T-cell (primary cell): ENCODE results near the gene FBXO36. TPM values are rescaled to one million over a fixed set of nuclear protein-coding genes. Genes with fewer than 3 reads are reported as not detected.
"Not testable (repeated sequence)": the region's sequence is repeated elsewhere in the genome, so short reads cannot be mapped to it uniquely, and the experiment has no call there.

Experiments
- ATAC-seq, 4 experiments: fragments of 200-7000 bp in 3 of 4; fragments of 150-1000 bp in 1 of 4; cut with Tn5 transposase; replicated peaks in 1 of 4; 1 replicate in 3 of 4; 2 replicates in 1 of 4; pipeline ENCODE4 v1.10.0; 2021; ENCODE audit warnings: moderate library complexity in 3 of 4, mild to moderate bottlenecking in 2 of 4, moderate number of reproducible peaks in 1 of 4
- CTCF ChIA-PET, 2 donors: fragments of 300-600 bp; sonication (Branson Sonifier 250); formaldehyde crosslinking; loops; one replicate each; lab custom pipeline; 2022; ENCODE audit warnings: antibody characterized with exemption in 2 of 2; lab: Charles Lee
- POLR2A ChIA-PET, 2 donors: fragments of 300-600 bp; sonication (Branson Sonifier 250); formaldehyde crosslinking; loops; one replicate each; lab custom pipeline; 2022; ENCODE audit warnings: antibody characterized with exemption in 2 of 2; lab: Charles Lee
- DNase-seq, 35 experiments: peaks; one replicate each; pipeline versions ENCODE4 v3.0.0 to v3.0.0-alpha.2; 2013 to 2023
- H3K27ac ChIP-seq: one replicate; pipeline ENCODE4 v1.5.1; 2013; ENCODE audit warnings: low read length
- H3K27me3 ChIP-seq, 2 experiments: replicated peaks in 1 of 2; 1 replicate in 1 of 2; 2 replicates in 1 of 2; pipeline versions ENCODE4 v1.6.1 to v1.7.0; 2013; ENCODE audit warnings: low read length in 1 of 2, mixed read lengths in 1 of 2; ENCODE audit not compliant: control insufficient read depth in 2 of 2, insufficient read depth in 2 of 2; ENCODE audit errors: extremely low read depth in 1 of 2
- H3K36me3 ChIP-seq, 2 donors: 1 replicate in 1 of 2; 2 replicates in 1 of 2; pipeline versions ENCODE4 v1.6.1 to v1.7.0; 2013; ENCODE audit warnings: low read length in 1 of 2; ENCODE audit not compliant: control insufficient read depth in 2 of 2, insufficient read depth in 1 of 2; ENCODE audit errors: extremely low read depth in 1 of 2
- H3K4me1 ChIP-seq, 2 experiments: 1 replicate in 1 of 2; 2 replicates in 1 of 2; pipeline versions ENCODE4 v1.6.1 to v1.7.0; 2013; ENCODE audit warnings: low read length in 2 of 2, mixed read lengths in 1 of 2; ENCODE audit not compliant: insufficient read depth in 2 of 2, control insufficient read depth in 1 of 2; ENCODE audit errors: extremely low read depth in 1 of 2
- H3K4me3 ChIP-seq, 2 donors: 1 replicate in 1 of 2; 2 replicates in 1 of 2; pipeline versions ENCODE4 v1.5.1 to v1.7.0; 2013; ENCODE audit warnings: mild to moderate bottlenecking in 2 of 2, low read length in 1 of 2, moderate library complexity in 1 of 2; ENCODE audit not compliant: control insufficient read depth in 1 of 2; ENCODE audit errors: extremely low read depth in 1 of 2
- H3K9me3 ChIP-seq: 2 replicates; pipeline ENCODE4 v1.7.0; 2013
- H3K27ac Mint-ChIP-seq, 2 donors: one replicate each; pipeline ENCODE4 v1.8.0; 2020 to 2021; ENCODE audit warnings: mild to moderate bottlenecking in 2 of 2, mixed read lengths in 2 of 2
- H3K27me3 Mint-ChIP-seq, 2 donors: one replicate each; pipeline ENCODE4 v1.8.0; 2021 to 2022; ENCODE audit warnings: mixed read lengths in 2 of 2
- H3K36me3 Mint-ChIP-seq: one replicate; pipeline ENCODE4 v1.8.0; 2021; ENCODE audit warnings: mixed read lengths
- H3K4me1 Mint-ChIP-seq, 3 donors: one replicate each; pipeline ENCODE4 v1.8.0; 2020 to 2022; ENCODE audit warnings: mixed read lengths in 3 of 3, mild to moderate bottlenecking in 1 of 3
- H3K4me3 Mint-ChIP-seq, 3 donors: one replicate each; pipeline ENCODE4 v1.8.0; 2020 to 2022; ENCODE audit warnings: mild to moderate bottlenecking in 3 of 3, mixed read lengths in 3 of 3, moderate library complexity in 3 of 3
- H3K9me3 Mint-ChIP-seq, 3 donors: one replicate each; pipeline ENCODE4 v1.8.0; 2020 to 2022; ENCODE audit warnings: mixed read lengths in 3 of 3
- WGBS: methylation state at CpG from one replicate; pipeline ENCODE4 v1.1.5; 2013; ENCODE audit warnings: missing lambda C conversion rate; ENCODE audit not compliant: insufficient coverage; 5-methylcytosine and 5-hydroxymethylcytosine counted together
- total RNA-seq, 35 experiments: library from RNA in 6 of 35; stranded (reverse) in 6 of 35; fragments of 120-200 nt in 1 of 35; gene quantifications; one replicate each; pipeline versions ENCODE4 v1.2.1 to v1.2.4 and lab custom pipeline; 2013 to 2026

The FBXO36 gene
- total RNA-seq, 5 donors from 2014 or later (not counting 1 experiment from before 2014, with no cell fraction given): 0.62 to 1.6 (median 1.1) TPM

GRCh38 chr2:229896857-229897256 lies 25.4 kb upstream of the FBXO36 start:
- Mint-ChIP-seq H3K9me3 (no peaks in the 10 kb centered on the region), H3K4me1 (peaks cover 71 to 83% (median 75%) of the 10 kb centered on the region in 3 donors), H3K36me3 (peaks cover 18% of the 10 kb centered on the region), H3K27ac (peak overlapping the region; percentile 43 to 68), H3K4me3 (peak overlapping the region in 1 of 3 donors; percentile 7), H3K27me3 (no peaks in the 10 kb centered on the region)
- Histone ChIP-seq H3K4me1 (peaks cover 13 to 14% of the 10 kb centered on the region in 2 experiments), H3K36me3 (peaks cover 0 to 3% of the 10 kb centered on the region in 2 donors), H3K9me3 (no peaks in the 10 kb centered on the region), H3K4me3 (no peak overlapping the region), H3K27ac (no peak overlapping the region), H3K27me3 (no peaks in the 10 kb centered on the region)
- POLR2A ChIA-PET: interaction anchor here in 1 of 2 donors (0.6 kb wide), 1 partner anchor 12 kb away, joined by 3 read pairs; no protein-coding TSS in a partner anchor
- DNase-seq: peak in 1 of 35 experiments; percentile 22
- CTCF ChIA-PET: interaction anchor here in 1 of 2 donors (0.6 kb wide), 1 partner anchor 19 kb away, joined by 3 read pairs; no protein-coding TSS in a partner anchor
- WGBS: no CpG with 5 or more reads among the region's 1 CpG
- ATAC-seq: peak; percentile 63 to 84 (median 72)

GRCh38 chr2:229899604-229900003 lies 22.7 kb upstream of the FBXO36 start:
- H3K27ac ChIP-seq: no peak overlapping the region
- no peaks in the 10 kb centered on the region for H3K9me3 Mint-ChIP-seq
- ChIA-PET POLR2A (no interaction called here), CTCF (interaction anchor here in 1 of 2 donors (0.8 to 1.4 kb wide), 2 partner anchors 11 to 20 kb away, joined by 4 to 7 read pairs; no protein-coding TSS in a partner anchor)
- no CpG with 5 or more reads among the region's 3 CpGs for WGBS
- no peaks in the 10 kb centered on the region for H3K27me3 ChIP-seq
- H3K4me3 Mint-ChIP-seq: no peak overlapping the region
- peaks cover 74 to 78% (median 76%) of the 10 kb centered on the region in 3 donors for H3K4me1 Mint-ChIP-seq
- H3K9me3 ChIP-seq: no peaks in the 10 kb centered on the region
- peaks cover 3 to 7% of the 10 kb centered on the region in 2 donors for H3K36me3 ChIP-seq
- H3K27ac Mint-ChIP-seq: peak overlapping the region in 1 of 2 donors; percentile 19
- ATAC-seq (no peak), DNase-seq (no peak)
- H3K27me3 Mint-ChIP-seq: no peaks in the 10 kb centered on the region
- no peak overlapping the region for H3K4me3 ChIP-seq
- peaks cover 13 to 21% of the 10 kb centered on the region in 2 experiments for H3K4me1 ChIP-seq
- H3K36me3 Mint-ChIP-seq: peaks cover 14% of the 10 kb centered on the region

- POLR2A ChIA-PET: interaction anchor here in 1 of 2 donors (0.6 kb wide), 1 partner anchor 46 kb away, joined by 3 read pairs; no protein-coding TSS in a partner anchor
- CTCF ChIA-PET: interaction anchor here (0.7 to 1.4 kb wide), 2 partner anchors 10 to 11 kb away, joined by 4 to 7 read pairs; no protein-coding TSS in a partner anchor
- H3K4me3 ChIP-seq: no peak overlapping the region
- no peak for ATAC-seq
- Mint-ChIP-seq H3K27ac (no peak overlapping the region), H3K27me3 (no peaks in the 10 kb centered on the region), H3K9me3 (no peaks in the 10 kb centered on the region), H3K36me3 (peaks cover 14% of the 10 kb centered on the region), H3K4me3 (no peak overlapping the region), H3K4me1 (peaks cover 71 to 78% (median 77%) of the 10 kb centered on the region in 3 donors)
- H3K36me3 ChIP-seq: peaks cover 3 to 7% of the 10 kb centered on the region in 2 donors
- DNase-seq: no peak
- no CpG with 5 or more reads among the region's 3 CpGs for WGBS
- H3K4me1 ChIP-seq: peaks cover 13 to 21% of the 10 kb centered on the region in 2 experiments
- H3K27ac ChIP-seq: no peak overlapping the region
- H3K9me3 ChIP-seq: no peaks in the 10 kb centered on the region
- H3K27me3 ChIP-seq: no peaks in the 10 kb centered on the region
Measured at GRCh38 chr2:229900012-229900411, 22.3 kb upstream of the FBXO36 start.

GRCh38 chr2:229900514-229900913 lies 21.8 kb upstream of the FBXO36 start:
- not testable (repeated sequence) for H3K4me3 Mint-ChIP-seq, DNase-seq, H3K36me3 ChIP-seq, ATAC-seq, H3K27me3 ChIP-seq, H3K9me3 ChIP-seq, H3K27me3 Mint-ChIP-seq, H3K27ac ChIP-seq, H3K4me3 ChIP-seq, H3K9me3 Mint-ChIP-seq
- peak overlapping the region in 1 of 2 donors; percentile 48 for H3K27ac Mint-ChIP-seq
- POLR2A ChIA-PET: interaction anchor here in 1 of 2 donors (0.6 kb wide), 1 partner anchor 46 kb away, joined by 3 read pairs; no protein-coding TSS in a partner anchor
- 83% methylated on average over 3 of the region's 9 CpGs for whole genome bisulfite sequencing
- peaks cover 13 to 21% of the 10 kb centered on the region in 2 experiments for H3K4me1 ChIP-seq
- CTCF ChIA-PET: interaction anchor here (0.7 to 1.1 kb wide), 2 partner anchors 11 to 12 kb away, joined by 3 to 4 read pairs; no protein-coding TSS in a partner anchor
- H3K4me1 Mint-ChIP-seq: peaks cover 71 to 79% (median 73%) of the 10 kb centered on the region in 3 donors
- H3K36me3 Mint-ChIP-seq: peaks cover 14% of the 10 kb centered on the region

GRCh38 chr2:229901819-229902218 lies 20.5 kb upstream of the FBXO36 start:
- peaks cover 60 to 73% (median 63%) of the 10 kb centered on the region in 3 donors for H3K4me1 Mint-ChIP-seq
- Histone ChIP-seq H3K36me3 (peaks cover 3 to 9% of the 10 kb centered on the region in 2 donors), H3K9me3 (no peaks in the 10 kb centered on the region), H3K27me3 (no peaks in the 10 kb centered on the region), H3K27ac (no peak overlapping the region), H3K4me1 (peaks cover 11 to 21% of the 10 kb centered on the region in 2 experiments), H3K4me3 (no peak overlapping the region)
- CTCF ChIA-PET: interaction anchor here in 1 of 2 donors (1.1 kb wide), 1 partner anchor 13 kb away, joined by 3 read pairs; no protein-coding TSS in a partner anchor
- peaks cover 14% of the 10 kb centered on the region for H3K36me3 Mint-ChIP-seq
- H3K4me3 Mint-ChIP-seq: no peak overlapping the region
- H3K27ac Mint-ChIP-seq: no peak overlapping the region
- no peaks in the 10 kb centered on the region for H3K9me3 Mint-ChIP-seq
- POLR2A ChIA-PET: interaction anchor here in 1 of 2 donors (0.5 kb wide), 1 partner anchor 20 kb away, joined by 3 read pairs; the partner anchor contains the start of gene TRIP12
- 86% methylated on average over 1 of the region's 3 CpGs for WGBS
- DNase-seq: no peak
- H3K27me3 Mint-ChIP-seq: no peaks in the 10 kb centered on the region
- ATAC-seq: no peak

- peaks cover 57 to 72% (median 59%) of the 10 kb centered on the region in 3 donors for H3K4me1 Mint-ChIP-seq
- no peak overlapping the region for H3K4me3 ChIP-seq
- ATAC-seq (no peak), DNase-seq (no peak)
- H3K36me3 ChIP-seq: peaks cover 3 to 12% of the 10 kb centered on the region in 2 donors
- ChIA-PET CTCF (interaction anchor here in 1 of 2 donors (0.6 to 1.0 kb wide), 3 partner anchors 9 to 108 kb away, joined by 3 to 8 read pairs (median 4); no protein-coding TSS in a partner anchor), POLR2A (no interaction called here)
- 100% methylated on average over 3 of the region's 3 CpGs for WGBS
- no peaks in the 10 kb centered on the region for H3K27me3 ChIP-seq
- no peaks in the 10 kb centered on the region for H3K27me3 Mint-ChIP-seq
- H3K27ac ChIP-seq: no peak overlapping the region
- no peaks in the 10 kb centered on the region for H3K9me3 Mint-ChIP-seq
- H3K27ac Mint-ChIP-seq: no peak overlapping the region
- peaks cover 2 to 21% of the 10 kb centered on the region in 2 experiments for H3K4me1 ChIP-seq
- H3K4me3 Mint-ChIP-seq: no peak overlapping the region
- peaks cover 18% of the 10 kb centered on the region for H3K36me3 Mint-ChIP-seq
- no peaks in the 10 kb centered on the region for H3K9me3 ChIP-seq
Measured at GRCh38 chr2:229903037-229903436, 19.3 kb upstream of the FBXO36 start.
